SK-N-SH treated with all-trans-retinoic acid at 6 μM for 48 hours (cell line): Measurements from ENCODE around the gene FMNL1.

Experiments
- ATAC-seq: fragments of 200-7000 bp; cut with Tn5 transposase; 3 replicates; pipeline ENCODE4 v1.9.1; 2020; ENCODE audit warnings: mild to moderate bottlenecking, moderate library complexity
- ARNTL ChIP-seq: fragments of 450-650 bp; formaldehyde crosslinking; IDR thresholded peaks from 2 replicates; pipeline ENCODE4 v1.5.0; 2020; ENCODE audit warnings: low read depth, mild to moderate bottlenecking, moderate library complexity, borderline replicate concordance
- BACH2 ChIP-seq: fragments of 250-450 bp; sonication (Bioruptor Pico); IDR thresholded peaks from 2 replicates; pipeline ENCODE4 v1.9.0; 2021; ENCODE audit warnings: mild to moderate bottlenecking, borderline replicate concordance
- CREB5 ChIP-seq: fragments of 250-450 bp; sonication (Bioruptor Pico); IDR thresholded peaks from 2 replicates; pipeline ENCODE4 v1.5.1; 2020; ENCODE audit warnings: low read depth, mild to moderate bottlenecking, moderate library complexity
- CSDC2 ChIP-seq: fragments of 250-450 bp; sonication (Bioruptor Pico); IDR thresholded peaks from 2 replicates; pipeline ENCODE4 v1.5.0; 2020; ENCODE audit warnings: mild to moderate bottlenecking, moderate library complexity
- ESRRG ChIP-seq: fragments of 250-450 bp; sonication (Bioruptor Pico); IDR thresholded peaks from 2 replicates; pipeline ENCODE4 v1.6.1; 2021; ENCODE audit warnings: mild to moderate bottlenecking
- GLIS3 ChIP-seq: fragments of 250-450 bp; sonication (Bioruptor Pico); IDR thresholded peaks from 2 replicates; pipeline ENCODE4 v1.5.0; 2020; ENCODE audit warnings: mild to moderate bottlenecking, moderate library complexity
- ISL1 ChIP-seq: fragments of 250-450 bp; sonication (Bioruptor Pico); IDR thresholded peaks from 2 replicates; pipeline ENCODE4 v2.1.2; 2022; ENCODE audit warnings: mild to moderate bottlenecking, moderate library complexity
- OSR1 ChIP-seq: fragments of 250-450 bp; sonication (Bioruptor Pico); IDR thresholded peaks from 2 replicates; pipeline ENCODE4 v1.8.0; 2022; ENCODE audit warnings: moderate library complexity, mild to moderate bottlenecking, inconsistent platforms
- PPARA ChIP-seq: fragments of 250-450 bp; sonication (Bioruptor Pico); IDR thresholded peaks from 2 replicates; pipeline ENCODE4 v1.5.0; 2020; ENCODE audit warnings: mild to moderate bottlenecking, borderline replicate concordance
- RARB ChIP-seq: fragments of 250-450 bp; sonication (Bioruptor Pico); IDR thresholded peaks from 2 replicates; pipeline ENCODE4 v1.8.0; 2021; ENCODE audit warnings: mild to moderate bottlenecking, moderate library complexity
- SNAI2 ChIP-seq: fragments of 250-450 bp; sonication (Bioruptor Pico); IDR thresholded peaks from 2 replicates; pipeline ENCODE4 v1.5.0; 2020; ENCODE audit warnings: mild to moderate bottlenecking, moderate library complexity
- TCF4 ChIP-seq: fragments of 250-450 bp; sonication (Bioruptor Pico); IDR thresholded peaks from 2 replicates; pipeline ENCODE4 v1.8.0; 2021; ENCODE audit warnings: mild to moderate bottlenecking, moderate library complexity, borderline replicate concordance
- TOX ChIP-seq: fragments of 250-450 bp; sonication (Bioruptor Pico); IDR thresholded peaks from 2 replicates; pipeline ENCODE4 v1.8.0; 2021; ENCODE audit warnings: mild to moderate bottlenecking, moderate library complexity, borderline replicate concordance
- ZFP3 ChIP-seq: fragments of 250-450 bp; sonication (Bioruptor Pico); IDR thresholded peaks from 2 replicates; pipeline ENCODE4 v1.5.0; 2020; ENCODE audit warnings: mild to moderate bottlenecking, moderate library complexity
- ZNF565 ChIP-seq: fragments of 450-650 bp; formaldehyde crosslinking; conservative IDR thresholded peaks from 2 replicates; pipeline ENCODE4 v1.5.0; 2020; ENCODE audit warnings: low read depth, mild to moderate bottlenecking, moderate library complexity
- ZNF70 ChIP-seq: fragments of 450-650 bp; formaldehyde crosslinking; IDR thresholded peaks from 2 replicates; pipeline ENCODE4 v1.5.0; 2020; ENCODE audit warnings: mild to moderate bottlenecking, moderate library complexity
- ZNF8 ChIP-seq: fragments of 450-650 bp; formaldehyde crosslinking; IDR thresholded peaks from 2 replicates; pipeline ENCODE4 v1.5.0; 2020; ENCODE audit warnings: mild to moderate bottlenecking, moderate library complexity
- TF ChIP-seq, protein P1 (sequence below): fragments of 250-450 bp; sonication (Bioruptor Pico); IDR thresholded peaks from 2 replicates; pipeline ENCODE4 v1.8.0; 2021; ENCODE audit warnings: low read depth, mild to moderate bottlenecking, moderate library complexity, borderline replicate concordance
- TF ChIP-seq, protein P2 (sequence below): fragments of 250-450 bp; sonication (Bioruptor Pico); IDR thresholded peaks from 2 replicates; pipeline ENCODE4 v1.5.1; 2021; ENCODE audit warnings: mild to moderate bottlenecking, moderate library complexity
- TF ChIP-seq, protein P3 (sequence below): fragments of 250-450 bp; sonication (Bioruptor Pico); IDR thresholded peaks from 2 replicates; pipeline ENCODE4 v1.8.0; 2020; ENCODE audit warnings: mild to moderate bottlenecking, moderate library complexity, borderline replicate concordance
- TF ChIP-seq, protein P4 (sequence below): fragments of 250-450 bp; sonication (Bioruptor Pico); IDR thresholded peaks from 2 replicates; pipeline ENCODE4 v1.5.0; 2020; ENCODE audit warnings: mild to moderate bottlenecking, moderate library complexity

Gene FMNL1

GRCh38 chr17:45236282-45236606 lies 14.6 kb downstream of the FMNL1 start (continued):
- TF ChIP-seq, protein P1, sequence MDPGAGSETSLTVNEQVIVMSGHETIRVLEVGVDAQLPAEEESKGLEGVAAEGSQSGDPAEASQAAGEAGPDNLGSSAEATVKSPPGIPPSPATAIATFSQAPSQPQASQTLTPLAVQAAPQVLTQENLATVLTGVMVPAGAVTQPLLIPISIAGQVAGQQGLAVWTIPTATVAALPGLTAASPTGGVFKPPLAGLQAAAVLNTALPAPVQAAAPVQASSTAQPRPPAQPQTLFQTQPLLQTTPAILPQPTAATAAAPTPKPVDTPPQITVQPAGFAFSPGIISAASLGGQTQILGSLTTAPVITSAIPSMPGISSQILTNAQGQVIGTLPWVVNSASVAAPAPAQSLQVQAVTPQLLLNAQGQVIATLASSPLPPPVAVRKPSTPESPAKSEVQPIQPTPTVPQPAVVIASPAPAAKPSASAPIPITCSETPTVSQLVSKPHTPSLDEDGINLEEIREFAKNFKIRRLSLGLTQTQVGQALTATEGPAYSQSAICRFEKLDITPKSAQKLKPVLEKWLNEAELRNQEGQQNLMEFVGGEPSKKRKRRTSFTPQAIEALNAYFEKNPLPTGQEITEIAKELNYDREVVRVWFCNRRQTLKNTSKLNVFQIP (CRISPR knock-in tag), result no peak
- TF ChIP-seq ZNF565 (CRISPR knock-in tag) (no peak), PPARA (CRISPR knock-in tag) (no peak), CREB5 (no peak), ZFP3 (CRISPR knock-in tag) (no peak), SNAI2 (no peak), ARNTL (CRISPR knock-in tag) (no peak), ZNF70 (CRISPR knock-in tag) (no peak), GLIS3 (CRISPR knock-in tag) (no peak)
- TF ChIP-seq, all 23 proteins: peak for 0

DNA sequence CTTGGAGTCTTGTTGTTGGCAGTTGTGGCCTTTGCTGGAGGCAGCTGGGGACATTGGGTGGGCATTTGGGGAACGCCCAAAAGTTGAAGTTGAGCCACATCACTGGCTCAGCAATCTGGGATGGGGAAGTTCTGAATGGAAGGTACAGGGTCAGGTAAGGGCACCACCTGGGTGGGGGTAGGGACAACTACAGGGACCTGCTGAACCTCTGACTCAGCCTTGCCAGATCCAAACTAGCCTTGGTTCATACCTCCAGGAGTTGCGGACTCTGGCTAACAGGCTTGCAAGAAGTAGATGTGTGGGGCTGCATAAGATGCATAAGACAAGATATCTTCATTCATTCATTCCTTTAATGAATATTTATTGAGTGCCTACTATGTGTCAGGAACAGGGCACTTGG lies 16.0 kb downstream of the FMNL1 start:
- ATAC-seq, result no peak
- TF ChIP-seq ZNF8 (CRISPR knock-in tag), result no peak
- no peak for TF ChIP-seq CSDC2 (CRISPR knock-in tag)
- TF ChIP-seq TCF4, result no peak
- no peak for TF ChIP-seq ZNF565 (CRISPR knock-in tag)
- no peak for TF ChIP-seq RARB (CRISPR knock-in tag)
- TF ChIP-seq, protein P2, sequence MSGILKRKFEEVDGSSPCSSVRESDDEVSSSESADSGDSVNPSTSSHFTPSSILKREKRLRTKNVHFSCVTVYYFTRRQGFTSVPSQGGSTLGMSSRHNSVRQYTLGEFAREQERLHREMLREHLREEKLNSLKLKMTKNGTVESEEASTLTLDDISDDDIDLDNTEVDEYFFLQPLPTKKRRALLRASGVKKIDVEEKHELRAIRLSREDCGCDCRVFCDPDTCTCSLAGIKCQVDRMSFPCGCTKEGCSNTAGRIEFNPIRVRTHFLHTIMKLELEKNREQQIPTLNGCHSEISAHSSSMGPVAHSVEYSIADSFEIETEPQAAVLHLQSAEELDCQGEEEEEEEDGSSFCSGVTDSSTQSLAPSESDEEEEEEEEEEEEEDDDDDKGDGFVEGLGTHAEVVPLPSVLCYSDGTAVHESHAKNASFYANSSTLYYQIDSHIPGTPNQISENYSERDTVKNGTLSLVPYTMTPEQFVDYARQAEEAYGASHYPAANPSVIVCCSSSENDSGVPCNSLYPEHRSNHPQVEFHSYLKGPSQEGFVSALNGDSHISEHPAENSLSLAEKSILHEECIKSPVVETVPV, result no peak
- TF ChIP-seq, protein P3, sequence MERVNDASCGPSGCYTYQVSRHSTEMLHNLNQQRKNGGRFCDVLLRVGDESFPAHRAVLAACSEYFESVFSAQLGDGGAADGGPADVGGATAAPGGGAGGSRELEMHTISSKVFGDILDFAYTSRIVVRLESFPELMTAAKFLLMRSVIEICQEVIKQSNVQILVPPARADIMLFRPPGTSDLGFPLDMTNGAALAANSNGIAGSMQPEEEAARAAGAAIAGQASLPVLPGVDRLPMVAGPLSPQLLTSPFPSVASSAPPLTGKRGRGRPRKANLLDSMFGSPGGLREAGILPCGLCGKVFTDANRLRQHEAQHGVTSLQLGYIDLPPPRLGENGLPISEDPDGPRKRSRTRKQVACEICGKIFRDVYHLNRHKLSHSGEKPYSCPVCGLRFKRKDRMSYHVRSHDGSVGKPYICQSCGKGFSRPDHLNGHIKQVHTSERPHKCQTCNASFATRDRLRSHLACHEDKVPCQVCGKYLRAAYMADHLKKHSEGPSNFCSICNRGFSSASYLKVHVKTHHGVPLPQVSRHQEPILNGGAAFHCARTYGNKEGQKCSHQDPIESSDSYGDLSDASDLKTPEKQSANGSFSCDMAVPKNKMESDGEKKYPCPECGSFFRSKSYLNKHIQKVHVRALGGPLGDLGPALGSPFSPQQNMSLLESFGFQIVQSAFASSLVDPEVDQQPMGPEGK (CRISPR knock-in tag), result no peak
- no peak for TF ChIP-seq PPARA (CRISPR knock-in tag)

DNA sequence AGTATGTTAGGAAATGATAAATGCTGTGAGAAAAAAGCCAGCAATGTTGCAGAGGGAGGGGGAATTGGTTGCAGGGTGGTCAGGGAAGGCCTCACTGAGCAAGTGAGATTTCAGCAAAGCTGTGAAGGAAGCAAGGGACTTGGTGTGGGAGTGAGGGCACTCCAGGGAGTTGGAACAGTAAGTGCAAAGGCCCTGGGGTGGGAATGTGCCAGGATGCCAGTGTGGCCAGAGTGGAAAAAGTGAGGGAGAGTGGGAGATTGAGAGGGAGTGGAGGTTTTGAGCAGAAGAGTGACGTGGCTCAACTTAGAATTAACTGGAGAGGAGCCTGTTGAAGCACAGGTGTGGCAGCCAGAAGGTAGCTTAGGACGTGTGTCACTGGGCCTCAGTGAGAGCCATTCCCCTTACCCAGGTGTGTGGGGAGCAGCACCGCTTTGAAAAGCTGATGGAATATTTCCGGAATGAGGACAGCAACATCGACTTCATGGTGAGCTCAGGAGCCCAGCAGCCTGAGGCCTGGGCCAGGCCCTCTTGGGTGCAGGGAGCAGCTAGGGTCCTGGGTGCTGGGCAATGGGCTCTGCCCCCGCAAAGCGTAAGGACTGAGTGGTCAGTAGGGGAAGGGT lies 16.6 kb downstream of the FMNL1 start:
- TF ChIP-seq ISL1 (CRISPR knock-in tag) (no peak), TCF4 (no peak), ZNF8 (CRISPR knock-in tag) (no peak), PPARA (CRISPR knock-in tag) (no peak), ZNF565 (CRISPR knock-in tag) (no peak), ESRRG (CRISPR knock-in tag) (no peak), BACH2 (CRISPR knock-in tag) (no peak), OSR1 (CRISPR knock-in tag) (no peak), CREB5 (no peak), TOX (CRISPR knock-in tag) (no peak), SNAI2 (no peak), GLIS3 (CRISPR knock-in tag) (no peak)
- TF ChIP-seq, protein P4, sequence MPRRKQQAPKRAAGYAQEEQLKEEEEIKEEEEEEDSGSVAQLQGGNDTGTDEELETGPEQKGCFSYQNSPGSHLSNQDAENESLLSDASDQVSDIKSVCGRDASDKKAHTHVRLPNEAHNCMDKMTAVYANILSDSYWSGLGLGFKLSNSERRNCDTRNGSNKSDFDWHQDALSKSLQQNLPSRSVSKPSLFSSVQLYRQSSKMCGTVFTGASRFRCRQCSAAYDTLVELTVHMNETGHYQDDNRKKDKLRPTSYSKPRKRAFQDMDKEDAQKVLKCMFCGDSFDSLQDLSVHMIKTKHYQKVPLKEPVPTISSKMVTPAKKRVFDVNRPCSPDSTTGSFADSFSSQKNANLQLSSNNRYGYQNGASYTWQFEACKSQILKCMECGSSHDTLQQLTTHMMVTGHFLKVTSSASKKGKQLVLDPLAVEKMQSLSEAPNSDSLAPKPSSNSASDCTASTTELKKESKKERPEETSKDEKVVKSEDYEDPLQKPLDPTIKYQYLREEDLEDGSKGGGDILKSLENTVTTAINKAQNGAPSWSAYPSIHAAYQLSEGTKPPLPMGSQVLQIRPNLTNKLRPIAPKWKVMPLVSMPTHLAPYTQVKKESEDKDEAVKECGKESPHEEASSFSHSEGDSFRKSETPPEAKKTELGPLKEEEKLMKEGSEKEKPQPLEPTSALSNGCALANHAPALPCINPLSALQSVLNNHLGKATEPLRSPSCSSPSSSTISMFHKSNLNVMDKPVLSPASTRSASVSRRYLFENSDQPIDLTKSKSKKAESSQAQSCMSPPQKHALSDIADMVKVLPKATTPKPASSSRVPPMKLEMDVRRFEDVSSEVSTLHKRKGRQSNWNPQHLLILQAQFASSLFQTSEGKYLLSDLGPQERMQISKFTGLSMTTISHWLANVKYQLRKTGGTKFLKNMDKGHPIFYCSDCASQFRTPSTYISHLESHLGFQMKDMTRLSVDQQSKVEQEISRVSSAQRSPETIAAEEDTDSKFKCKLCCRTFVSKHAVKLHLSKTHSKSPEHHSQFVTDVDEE, result no peak
- TF ChIP-seq, protein P3 (CRISPR knock-in tag), result no peak
- no peak for ATAC-seq
